Activated CD8-positive, alpha-beta T cell treated with anti-CD3 and anti-CD28 coated beads, Interleukin-2, amount 10 ng/mL, durations not matched to agents 7 days and 5 days (primary cell): ENCODE data around the gene JAK1. TPM values are rescaled to one million over a fixed set of nuclear protein-coding genes. Genes with fewer than 3 reads are reported as not detected.
A peak's percentile ranks its signal among the peaks of the same experiment; 100 is the strongest.
"Not testable (repeated sequence)": the region's sequence is repeated elsewhere in the genome, so short reads cannot be mapped to it uniquely, and the experiment has no call there.

Experiments used
- ATAC-seq: fragments of 150-1000 bp; cut with Tn5 transposase; one replicate; pipeline ENCODE4 v1.10.0; 2021; ENCODE audit warnings: moderate library complexity
- CTCF ChIA-PET: fragments of 350-600 bp; sonication (Branson Sonifier 250); formaldehyde crosslinking; loops from one replicate; lab custom pipeline; 2021; ENCODE audit warnings: antibody characterized with exemption; lab: Charles Lee
- POLR2A ChIA-PET: fragments of 350-600 bp; sonication (Branson Sonifier 250); formaldehyde crosslinking; loops from one replicate; lab custom pipeline; 2021; ENCODE audit warnings: antibody characterized with exemption; lab: Charles Lee
- DNase-seq: peaks from one replicate; pipeline ENCODE4 v3.0.0-alpha.2; 2020
- H3K27ac Mint-ChIP-seq: one replicate; pipeline ENCODE4 v1.8.0; 2021; ENCODE audit warnings: mild to moderate bottlenecking, mixed read lengths
- H3K27me3 Mint-ChIP-seq: one replicate; pipeline ENCODE4 v1.8.0; 2021; ENCODE audit warnings: low read depth, mixed read lengths
- H3K36me3 Mint-ChIP-seq: one replicate; pipeline ENCODE4 v1.8.0; 2021; ENCODE audit warnings: low read depth, mixed read lengths
- H3K4me1 Mint-ChIP-seq: one replicate; pipeline ENCODE4 v1.8.0; 2021; ENCODE audit warnings: low read depth, mixed read lengths
- H3K4me3 Mint-ChIP-seq: one replicate; pipeline ENCODE4 v1.8.0; 2021; ENCODE audit warnings: mild to moderate bottlenecking, mixed read lengths
- H3K9me3 Mint-ChIP-seq: one replicate; pipeline ENCODE4 v1.8.0; 2022; ENCODE audit warnings: mixed read lengths; ENCODE audit not compliant: insufficient read depth
- total RNA-seq, 2 experiments: library from RNA; stranded (reverse); gene quantifications; one replicate each; pipeline ENCODE4 v1.2.3, GENCODE V29; 2021

JAK1 gene
- total RNA-seq, 2 experiments from 2014 or later = 156 to 159 TPM

GRCh38 chr1:64828829-64829228 is 137.5 kb downstream of the JAK1 start:
- peaks cover 17% of the 10 kb centered on the region for H3K36me3 Mint-ChIP-seq
- H3K4me3 Mint-ChIP-seq = no peak overlapping the region
- ATAC-seq (no peak), DNase-seq (no peak)
- ChIA-PET CTCF (interaction anchor here (1.4 to 2.1 kb wide), 2 partner anchors 154 to 246 kb away, joined by 3 to 12 read pairs; no protein-coding TSS in a partner anchor), POLR2A (no interaction called here)
- peak overlapping the region; percentile 26 for H3K27ac Mint-ChIP-seq
- peaks cover 31% of the 10 kb centered on the region for H3K4me1 Mint-ChIP-seq
- H3K9me3 Mint-ChIP-seq = no peaks in the 10 kb centered on the region
- H3K27me3 Mint-ChIP-seq = no peaks in the 10 kb centered on the region

DNA sequence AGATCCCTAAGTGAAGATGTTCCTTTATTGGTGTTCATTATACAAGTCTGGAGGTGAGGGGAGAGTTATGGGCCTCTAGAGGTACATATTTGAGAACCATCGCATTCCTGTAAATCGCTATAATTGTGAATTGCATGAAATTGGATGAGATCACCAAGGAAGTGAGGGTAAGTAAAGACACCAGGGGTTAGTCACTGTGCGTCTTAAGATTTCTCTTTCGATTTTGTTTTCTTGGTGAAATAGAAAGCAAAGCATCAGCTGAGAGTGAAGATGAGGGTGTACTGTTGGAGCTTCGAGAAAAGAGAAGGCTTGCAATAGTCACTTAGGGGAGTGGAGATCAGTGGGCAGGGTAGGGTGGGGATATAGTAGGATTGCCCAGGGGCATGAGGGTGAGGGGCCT is 139.4 kb downstream of the JAK1 start:
- H3K36me3 Mint-ChIP-seq = peaks cover 2% of the 10 kb centered on the region
- H3K27me3 Mint-ChIP-seq = peaks cover 6% of the 10 kb centered on the region
- peaks cover 31% of the 10 kb centered on the region for H3K4me1 Mint-ChIP-seq
- CTCF ChIA-PET = interaction anchor here (1.0 to 2.1 kb wide), 6 partner anchors 23 to 861 kb away, joined by 3 to 12 read pairs (median 4); no protein-coding TSS in a partner anchor
- no peaks in the 10 kb centered on the region for H3K9me3 Mint-ChIP-seq
- peak overlapping the region; percentile 3 for H3K4me3 Mint-ChIP-seq
- DNase-seq (no peak), ATAC-seq (peak; percentile 62)
- POLR2A ChIA-PET = no interaction called here
- H3K27ac Mint-ChIP-seq = peak overlapping the region; percentile 60

DNA sequence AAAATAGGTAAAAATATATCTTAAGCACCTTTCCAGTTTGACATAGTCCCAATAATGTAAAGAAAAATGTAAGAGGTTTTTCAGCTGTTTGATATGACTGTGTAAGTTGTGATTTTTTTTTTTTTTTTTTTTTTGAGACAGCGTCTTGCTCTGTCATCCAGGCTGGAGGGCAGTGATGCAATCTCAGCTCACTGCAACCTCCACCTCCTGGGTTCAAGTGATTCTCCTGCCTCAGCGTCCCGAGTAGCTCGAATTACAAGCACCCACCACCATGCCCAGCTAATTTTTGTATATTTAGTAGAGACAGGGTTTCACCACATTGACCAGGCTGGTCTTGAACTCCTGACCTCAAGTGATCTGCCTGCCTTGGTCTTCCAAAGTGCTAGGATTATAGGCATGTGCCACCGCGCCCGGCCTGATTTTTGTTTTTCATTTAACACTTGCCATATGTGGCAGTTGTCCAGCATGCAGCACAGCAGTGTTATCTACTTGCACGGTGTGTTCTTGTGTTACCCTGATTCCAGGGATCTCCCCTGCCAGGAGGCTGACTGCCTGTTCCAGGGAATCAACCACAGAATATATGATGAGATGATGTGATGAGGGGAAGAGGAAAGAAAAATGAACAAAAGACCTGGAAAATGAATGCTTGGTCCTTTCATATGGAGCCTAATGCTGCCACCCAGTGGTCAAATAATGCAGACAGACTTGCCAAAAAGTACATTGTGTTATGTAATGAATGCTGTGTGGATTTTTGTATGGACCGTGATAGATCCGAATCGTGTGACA is 142.5 kb downstream of the JAK1 start:
- Mint-ChIP-seq H3K4me1 (peaks cover 23% of the 10 kb centered on the region), H3K27me3 (peaks cover 6% of the 10 kb centered on the region), H3K9me3 (no peaks in the 10 kb centered on the region), H3K36me3 (no peaks in the 10 kb centered on the region), H3K4me3 (no peak overlapping the region), H3K27ac (no peak overlapping the region)
- DNase-seq (peak; percentile 75), ATAC-seq (peak; percentile 62)
- POLR2A ChIA-PET = no interaction called here
- CTCF ChIA-PET = interaction anchor here (0.7 to 3.1 kb wide), 28 partner anchors 8 to 555 kb away, joined by 3 to 15 read pairs (median 4); no protein-coding TSS in a partner anchor

DNA sequence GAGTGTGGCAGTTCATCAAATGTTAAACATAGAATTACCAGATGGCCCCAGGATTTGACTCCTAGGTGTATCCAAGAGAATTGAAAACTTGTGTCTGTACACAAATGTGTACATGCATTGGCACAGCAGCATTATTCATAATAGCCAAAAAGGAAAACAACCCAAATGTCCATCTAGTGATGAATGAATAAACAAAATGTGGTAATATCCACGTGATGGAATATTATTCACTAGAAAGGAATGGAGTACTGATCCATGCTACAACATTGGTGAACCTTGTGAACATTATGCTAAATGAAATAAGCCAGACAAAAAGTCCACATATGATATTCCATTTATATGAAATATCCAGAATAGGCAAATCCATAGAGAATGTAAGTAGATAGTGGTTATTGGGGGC is 143.7 kb downstream of the JAK1 start:
- ATAC-seq (no peak), DNase-seq (no peak)
- Mint-ChIP-seq H3K9me3 (no peaks in the 10 kb centered on the region), H3K4me1 (peaks cover 13% of the 10 kb centered on the region), H3K4me3 (no peak overlapping the region), H3K36me3 (no peaks in the 10 kb centered on the region), H3K27ac (no peak overlapping the region), H3K27me3 (peaks cover 6% of the 10 kb centered on the region)
- CTCF ChIA-PET = interaction anchor here (1.0 to 1.4 kb wide), 9 partner anchors 129 to 554 kb away, joined by 3 to 6 read pairs (median 4); no protein-coding TSS in a partner anchor
- POLR2A ChIA-PET = no interaction called here

DNA sequence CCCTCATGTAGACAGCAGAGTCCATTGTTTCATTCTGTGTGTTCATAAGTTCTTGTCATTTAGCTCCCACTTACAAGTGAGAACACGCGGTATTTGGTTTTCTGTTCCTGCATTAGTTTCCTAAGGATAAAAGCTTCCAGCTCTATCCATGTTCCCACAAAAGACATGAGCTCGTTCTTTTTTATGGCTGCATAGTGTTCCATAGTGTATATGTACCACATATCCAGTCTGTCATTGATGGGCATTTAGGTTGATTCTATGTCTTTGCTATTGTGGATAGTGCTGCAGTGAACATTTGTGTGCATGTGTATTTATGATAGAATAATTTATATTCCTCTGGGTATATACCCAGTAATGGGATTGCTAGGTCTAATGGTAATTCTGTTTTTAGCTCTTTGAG is 145.8 kb downstream of the JAK1 start:
- CTCF ChIA-PET = interaction anchor here (0.6 kb wide), 1 partner anchor 255 kb away, joined by 3 read pairs; no protein-coding TSS in a partner anchor
- H3K9me3 Mint-ChIP-seq, DNase-seq, H3K36me3 Mint-ChIP-seq, H3K27ac Mint-ChIP-seq, ATAC-seq, H3K27me3 Mint-ChIP-seq, POLR2A ChIA-PET, H3K4me3 Mint-ChIP-seq, H3K4me1 Mint-ChIP-seq: not testable (repeated sequence)

- H3K27ac Mint-ChIP-seq, H3K4me3 Mint-ChIP-seq, H3K27me3 Mint-ChIP-seq, ATAC-seq, DNase-seq, H3K4me1 Mint-ChIP-seq, H3K9me3 Mint-ChIP-seq, H3K36me3 Mint-ChIP-seq, POLR2A ChIA-PET, CTCF ChIA-PET: not testable (repeated sequence)
Measured at GRCh38 chr1:64817364-64817763, 149.0 kb downstream of the JAK1 start.

DNA sequence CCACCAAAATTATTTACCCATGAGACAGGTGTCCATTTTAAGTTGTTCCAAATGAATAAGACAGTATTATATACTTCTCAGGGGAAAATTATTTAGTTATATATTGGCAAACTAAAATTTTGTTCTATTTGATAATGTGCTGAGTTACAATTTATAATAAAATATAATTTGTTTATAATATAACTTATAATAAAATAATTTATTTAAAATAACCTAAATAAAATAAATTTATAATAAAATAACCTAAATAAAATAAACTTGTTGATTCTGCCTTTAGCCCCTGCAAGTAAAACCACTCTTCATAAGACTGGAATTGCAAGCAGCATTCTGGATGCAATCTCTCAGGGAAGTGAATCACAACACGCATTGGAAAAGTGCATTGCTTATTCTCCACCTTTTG is 151.9 kb downstream of the JAK1 start:
- no peaks in the 10 kb centered on the region for H3K36me3 Mint-ChIP-seq
- ChIA-PET CTCF (no interaction called here), POLR2A (no interaction called here)
- no peak overlapping the region for H3K4me3 Mint-ChIP-seq
- no peak overlapping the region for H3K27ac Mint-ChIP-seq
- ATAC-seq (no peak), DNase-seq (no peak)
- no peaks in the 10 kb centered on the region for H3K27me3 Mint-ChIP-seq
- no peaks in the 10 kb centered on the region for H3K4me1 Mint-ChIP-seq
- H3K9me3 Mint-ChIP-seq = no peaks in the 10 kb centered on the region

DNA sequence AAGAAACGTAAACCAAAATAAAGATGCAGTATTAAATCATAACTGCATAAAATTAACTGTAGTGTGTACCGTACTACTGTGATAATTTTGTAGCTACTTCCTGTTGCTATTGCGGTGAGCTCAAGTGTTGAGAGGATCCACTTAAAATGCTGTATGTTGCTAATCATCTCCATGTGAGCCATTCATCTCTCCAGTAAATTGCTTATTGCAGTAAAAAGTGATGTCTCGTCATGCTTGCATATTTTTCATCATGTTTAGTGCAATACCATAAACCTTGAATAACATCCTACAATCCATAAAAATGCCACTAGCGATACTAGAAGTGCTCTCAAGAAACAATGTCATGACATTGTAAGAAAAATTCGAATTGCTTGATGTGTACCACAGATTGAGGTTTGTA is 155.2 kb downstream of the JAK1 start:
- Mint-ChIP-seq H3K4me3 (no peak overlapping the region), H3K4me1 (no peaks in the 10 kb centered on the region), H3K36me3 (no peaks in the 10 kb centered on the region), H3K27me3 (no peaks in the 10 kb centered on the region), H3K9me3 (no peaks in the 10 kb centered on the region), H3K27ac (no peak overlapping the region)
- no peak for ATAC-seq
- ChIA-PET POLR2A (no interaction called here), CTCF (no interaction called here)
- no peak for DNase-seq

DNA sequence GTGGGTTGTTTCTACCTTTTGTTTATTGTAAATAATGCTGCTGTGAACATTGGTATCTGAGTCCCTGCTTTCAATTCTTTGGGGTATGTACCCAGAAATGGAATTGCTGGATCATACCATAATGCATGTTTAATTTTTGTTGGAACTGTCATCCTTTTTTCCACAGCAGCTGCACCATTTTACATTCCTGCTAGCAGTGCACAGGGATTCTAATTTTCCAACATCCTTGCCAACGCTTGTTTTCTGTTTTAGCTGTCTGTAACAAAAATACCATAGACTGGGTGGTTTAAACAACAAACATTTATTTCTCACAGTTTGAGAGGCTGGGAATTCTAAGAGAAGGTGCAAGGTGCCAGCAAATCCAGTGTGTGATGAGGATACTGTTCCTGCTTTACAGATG is 156.3 kb downstream of the JAK1 start:
- no peak for ATAC-seq

DNA sequence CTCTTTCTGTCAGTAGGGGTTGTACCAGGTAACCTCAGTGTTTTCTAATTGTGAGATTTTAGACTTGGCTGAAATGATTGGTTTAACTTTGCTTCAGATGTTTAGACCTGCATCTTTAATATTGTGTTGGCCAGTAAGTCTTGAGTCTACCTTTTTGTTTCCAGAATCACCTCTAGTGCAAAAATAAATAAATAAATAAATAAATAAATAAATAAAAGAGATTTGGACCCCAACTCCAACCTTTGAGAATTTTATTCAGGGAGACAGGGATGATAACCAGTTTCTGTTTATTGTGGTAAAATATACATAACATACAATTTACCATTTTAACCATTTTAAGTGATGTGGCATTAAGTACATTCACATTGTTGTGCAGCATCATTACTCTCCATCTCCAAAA is 157.0 kb downstream of the JAK1 start:
- H3K4me3 Mint-ChIP-seq = no peak overlapping the region
- no peaks in the 10 kb centered on the region for H3K36me3 Mint-ChIP-seq
- no peaks in the 10 kb centered on the region for H3K27me3 Mint-ChIP-seq
- POLR2A ChIA-PET = no interaction called here
- no peak overlapping the region for H3K27ac Mint-ChIP-seq
- no peaks in the 10 kb centered on the region for H3K4me1 Mint-ChIP-seq
- no peaks in the 10 kb centered on the region for H3K9me3 Mint-ChIP-seq
- DNase-seq (no peak), ATAC-seq (no peak)
- CTCF ChIA-PET = no interaction called here

More for the DNA sequence above, 156.3 kb downstream of the JAK1 start:
- ChIA-PET POLR2A (no interaction called here), CTCF (no interaction called here)
- no peaks in the 10 kb centered on the region for H3K36me3 Mint-ChIP-seq
- H3K4me1 Mint-ChIP-seq = no peaks in the 10 kb centered on the region
- H3K4me3 Mint-ChIP-seq = no peak overlapping the region
- no peak for DNase-seq
- no peaks in the 10 kb centered on the region for H3K9me3 Mint-ChIP-seq
- H3K27me3 Mint-ChIP-seq = no peaks in the 10 kb centered on the region
- no peak overlapping the region for H3K27ac Mint-ChIP-seq

DNA sequence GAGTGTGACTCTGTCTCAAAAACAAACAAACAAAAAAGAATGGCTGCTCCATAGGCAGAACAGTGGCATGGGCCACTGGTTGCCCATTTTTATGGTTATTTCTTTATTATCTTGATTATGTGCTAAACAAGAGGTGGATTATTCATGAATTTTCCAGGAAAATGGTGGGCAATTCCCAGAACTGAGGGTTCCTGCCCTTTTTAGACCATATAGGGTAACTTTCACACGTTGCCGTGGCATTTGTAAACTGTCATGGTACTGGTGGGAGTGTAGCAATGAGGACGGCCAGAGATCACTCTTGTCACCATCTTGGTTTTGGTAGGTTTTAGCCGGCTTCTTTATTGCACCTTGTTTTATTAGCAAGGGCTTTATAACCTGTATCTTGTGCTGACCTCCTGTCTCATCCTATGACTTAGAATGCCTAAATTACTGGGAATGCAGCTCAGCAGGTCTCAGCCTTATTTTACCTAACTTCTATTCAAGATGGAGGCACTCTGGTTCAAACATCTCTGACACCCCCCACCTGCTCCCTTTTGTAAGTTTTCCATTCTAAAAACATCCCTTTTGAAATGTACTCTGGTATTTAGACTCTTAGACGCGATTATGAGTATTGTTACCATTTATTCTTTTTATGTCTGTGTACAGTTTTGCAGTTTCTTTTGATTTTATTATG is 164.4 kb downstream of the JAK1 start:
- no peaks in the 10 kb centered on the region for H3K4me1 Mint-ChIP-seq
- DNase-seq (no peak), ATAC-seq (no peak)
- ChIA-PET POLR2A (no interaction called here), CTCF (no interaction called here)
- H3K27me3 Mint-ChIP-seq = no peaks in the 10 kb centered on the region
- no peaks in the 10 kb centered on the region for H3K36me3 Mint-ChIP-seq
- H3K4me3 Mint-ChIP-seq = no peak overlapping the region
- no peaks in the 10 kb centered on the region for H3K9me3 Mint-ChIP-seq
- no peak overlapping the region for H3K27ac Mint-ChIP-seq

DNA sequence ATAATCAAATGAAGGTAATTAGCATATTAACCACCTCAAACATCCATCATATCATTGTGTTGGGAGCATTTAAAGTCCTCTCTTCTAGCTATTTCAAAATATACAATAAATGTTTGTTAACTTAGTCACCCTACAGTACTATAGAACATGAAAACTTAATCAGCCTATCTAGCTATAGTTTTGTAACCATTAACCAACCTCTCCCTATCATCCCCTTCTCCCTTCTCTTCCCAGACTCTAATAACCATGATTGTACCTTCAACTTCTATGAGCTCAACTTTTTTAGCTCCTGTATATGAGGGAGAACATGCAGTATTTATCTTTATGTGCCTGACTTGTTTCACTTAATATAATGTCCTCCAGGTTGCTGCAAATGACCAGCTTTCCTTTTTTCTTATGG is 167.5 kb downstream of the JAK1 start:
- CTCF ChIA-PET = interaction anchor here (0.7 kb wide), 1 partner anchor 25 kb away, joined by 3 read pairs; no protein-coding TSS in a partner anchor
- Mint-ChIP-seq H3K9me3 (no peaks in the 10 kb centered on the region), H3K4me1 (no peaks in the 10 kb centered on the region), H3K27me3 (no peaks in the 10 kb centered on the region), H3K4me3 (no peak overlapping the region), H3K27ac (no peak overlapping the region), H3K36me3 (no peaks in the 10 kb centered on the region)
- ATAC-seq = no peak
- POLR2A ChIA-PET = no interaction called here
- DNase-seq = no peak
